Mammary epithelial cell (primary cell): ENCODE measurements around the gene C6orf132.

Experiments
- CTCF ChIP-seq, 2 donors: IDR thresholded peaks in 1 of 2; conservative IDR thresholded peaks in 1 of 2; 2 replicates each; pipeline ENCODE4 v1.5.1; 2011 to 2012; ENCODE audit warnings: inconsistent platforms in 2 of 2, low read length in 2 of 2, mild to moderate bottlenecking in 2 of 2, control low read depth in 1 of 2, low read depth in 1 of 2; ENCODE audit not compliant: insufficient read depth in 1 of 2; ENCODE audit errors: extremely low read depth in 1 of 2
- EZH2 ChIP-seq: IDR thresholded peaks from 2 replicates; pipeline ENCODE4 v1.6.1; 2012; ENCODE audit warnings: low read length, inconsistent platforms, borderline replicate concordance

GRCh38 chr6:42147138-42147562 is 4.7 kb upstream of the C6orf132 start:
- TF ChIP-seq CTCF (conservative IDR thresholded peaks at IDR 0.05 in 1 of 2, IDR thresholded peaks at IDR 0.05 in 1 of 2; ENCODE audit: extremely low read depth in 1 of 2, insufficient read depth in 1 of 2, low read depth in 1 of 2, low read length in 2 of 2): no peak
- TF ChIP-seq EZH2: no peak
